Ascending aorta (tissue), 2 donors: ENCODE results near the gene SENP6. TPM values are rescaled to one million over a fixed set of nuclear protein-coding genes. Genes with fewer than 3 reads are reported as not detected.
"Not testable (repeated sequence)": the region's sequence is repeated elsewhere in the genome, so short reads cannot be mapped to it uniquely, and the experiment has no call there.

Experiments
- DNase-seq, 2 donors: peaks; one replicate each; pipeline ENCODE4 v3.0.0-alpha.2; 2019; ENCODE audit warnings: low spot score in 2 of 2
- H3K27ac ChIP-seq, 2 donors: fragments of 200-600 bp; sonication (generic); one replicate each; pipeline ENCODE4 v1.5.1; 2016 to 2017; ENCODE audit warnings: mild to moderate bottlenecking in 1 of 2
- H3K27me3 ChIP-seq: fragments of 200-600 bp; sonication (generic); one replicate; pipeline ENCODE4 v1.5.1; 2017
- H3K36me3 ChIP-seq, 2 donors: fragments of 200-600 bp; sonication (generic); one replicate each; pipeline ENCODE4 v1.5.1; 2016
- H3K4me1 ChIP-seq, 2 donors: fragments of 200-600 bp; sonication (generic); one replicate each; pipeline ENCODE4 v1.5.1; 2016 to 2017; ENCODE audit warnings: mild to moderate bottlenecking in 1 of 2
- H3K4me3 ChIP-seq, 2 donors: fragments of 200-600 bp; sonication (generic); one replicate each; pipeline ENCODE4 v1.5.1; 2016 to 2017; ENCODE audit warnings: mild to moderate bottlenecking in 1 of 2
- H3K9me3 ChIP-seq, 2 donors: fragments of 200-600 bp; sonication (generic); one replicate each; pipeline ENCODE4 v1.5.1; 2016
- CTCF ChIP-seq, 3 experiments: fragments of 200-600 bp in 2 of 3; fragments of 450-650 bp in 1 of 3; sonication (generic) in 2 of 3; IDR thresholded peaks; one replicate each; pipeline ENCODE4 v1.5.1; 2016 to 2019; ENCODE audit warnings: antibody characterized with exemption in 3 of 3, mild to moderate bottlenecking in 1 of 3, moderate library complexity in 1 of 3
- intact Hi-C: fragments of 100-400 bp; cut with DNase I; formaldehyde crosslinking; loops from one replicate; pipeline ENCODE4 v1.15.1; 2023
- total RNA-seq: library from RNA; depleted of rRNA; stranded (reverse); fragments of >200 nt; gene quantifications from one replicate; pipeline ENCODE4 v1.1.0, GENCODE V29; 2016

Gene SENP6
- total RNA-seq, 1 donor from 2014 or later, result 24.4 TPM

GRCh38 chr6:75621846-75622245 lies 20.2 kb downstream of the SENP6 start:
- DNase-seq, result no peak
- peaks cover 14 to 21% of the 10 kb centered on the region in 2 donors for H3K4me1 ChIP-seq
- TF ChIP-seq CTCF (IDR thresholded peaks at IDR 0.05), result no peak
- H3K4me3 ChIP-seq, result no peak overlapping the region
- H3K9me3 ChIP-seq, result no peaks in the 10 kb centered on the region
- H3K27ac ChIP-seq, result no peak overlapping the region
- peaks cover 3 to 12% of the 10 kb centered on the region in 2 donors for H3K36me3 ChIP-seq
- intact Hi-C loops, result no loop called here
- no peaks in the 10 kb centered on the region for H3K27me3 ChIP-seq

- no peak overlapping the region for H3K4me3 ChIP-seq
- H3K36me3 ChIP-seq, result peaks cover 3 to 20% of the 10 kb centered on the region in 2 donors
- peaks cover 14 to 19% of the 10 kb centered on the region in 2 donors for H3K4me1 ChIP-seq
- no peak for DNase-seq
- H3K9me3 ChIP-seq, result no peaks in the 10 kb centered on the region
- H3K27ac ChIP-seq, result no peak overlapping the region
- intact Hi-C loops, result no loop called here
- TF ChIP-seq CTCF (IDR thresholded peaks at IDR 0.05), result no peak
- no peaks in the 10 kb centered on the region for H3K27me3 ChIP-seq
Observed at GRCh38 chr6:75623491-75623890, 21.8 kb downstream of the SENP6 start.

GRCh38 chr6:75624335-75624734 lies 22.7 kb downstream of the SENP6 start:
- no peak for DNase-seq
- intact Hi-C loops, result no loop called here
- Histone ChIP-seq H3K9me3 (no peaks in the 10 kb centered on the region), H3K4me3 (no peak overlapping the region), H3K27ac (no peak overlapping the region), H3K36me3 (peaks cover 3 to 20% of the 10 kb centered on the region in 2 donors), H3K27me3 (no peaks in the 10 kb centered on the region), H3K4me1 (peaks cover 13 to 19% of the 10 kb centered on the region in 2 donors)
- TF ChIP-seq CTCF (IDR thresholded peaks at IDR 0.05), result no peak

DNA sequence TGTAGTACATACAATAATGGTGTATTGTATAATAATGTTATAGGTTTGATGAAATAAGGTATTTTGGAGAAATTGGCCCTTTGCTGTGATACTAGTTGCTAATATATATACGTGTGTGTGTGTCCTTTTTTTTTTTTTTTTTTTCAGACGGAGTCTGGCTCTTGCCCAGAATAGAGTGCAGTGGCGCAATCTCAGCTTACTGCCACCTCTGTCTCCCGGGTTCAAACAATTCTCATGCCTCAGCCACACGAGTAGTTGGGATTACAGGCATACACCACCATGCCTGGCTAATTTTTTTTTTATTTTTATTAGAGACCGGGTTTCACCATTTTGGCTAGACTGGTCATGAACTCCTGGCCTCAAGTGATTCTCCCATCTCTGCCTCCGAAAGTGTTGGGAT lies 23.3 kb downstream of the SENP6 start:
- Histone ChIP-seq H3K9me3 (no peaks in the 10 kb centered on the region), H3K27me3 (no peaks in the 10 kb centered on the region), H3K27ac (no peak overlapping the region), H3K4me3 (no peak overlapping the region), H3K36me3 (peaks cover 3 to 20% of the 10 kb centered on the region in 2 donors), H3K4me1 (peaks cover 7 to 13% of the 10 kb centered on the region in 2 donors)
- intact Hi-C loops, result no loop called here
- DNase-seq, result no peak
- no peak for TF ChIP-seq CTCF (IDR thresholded peaks at IDR 0.05)

GRCh38 chr6:75626561-75626960 lies 24.9 kb downstream of the SENP6 start:
- TF ChIP-seq CTCF (IDR thresholded peaks at IDR 0.05), result no peak
- Histone ChIP-seq H3K36me3 (peaks cover 3 to 20% of the 10 kb centered on the region in 2 donors), H3K9me3 (no peaks in the 10 kb centered on the region), H3K27ac (no peak overlapping the region), H3K4me1 (peaks cover 0 to 2% of the 10 kb centered on the region in 2 donors), H3K27me3 (no peaks in the 10 kb centered on the region), H3K4me3 (no peak overlapping the region)
- no peak for DNase-seq
- intact Hi-C loops, result no loop called here

DNA sequence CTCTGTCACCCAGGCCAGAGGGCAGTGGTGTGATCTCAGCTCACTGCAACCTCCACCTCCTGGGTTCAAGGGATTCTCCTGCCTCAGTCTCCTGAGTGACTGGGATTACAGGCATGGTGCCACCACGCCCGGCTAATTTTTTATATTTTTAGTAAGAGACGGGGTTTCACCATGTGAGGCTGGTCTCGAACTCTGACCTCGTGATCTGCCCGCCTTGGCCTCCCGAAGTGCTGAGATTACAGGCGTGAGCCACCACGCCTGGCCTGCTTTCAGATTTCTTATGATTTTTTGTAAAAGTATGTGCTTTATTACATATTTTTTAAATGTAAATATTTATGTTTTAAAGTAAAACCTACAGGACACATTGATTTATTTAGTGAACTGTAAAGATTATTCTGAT lies 26.0 kb downstream of the SENP6 start:
- intact Hi-C loops, H3K4me1 ChIP-seq, H3K27ac ChIP-seq, H3K4me3 ChIP-seq, H3K27me3 ChIP-seq, H3K9me3 ChIP-seq, DNase-seq: not testable (repeated sequence)
- H3K36me3 ChIP-seq, result peaks cover 3 to 20% of the 10 kb centered on the region in 2 donors
